B cell (primary cell): Measurements from ENCODE around the gene SCARB2. TPM values are rescaled to one million over a fixed set of nuclear protein-coding genes. Genes with fewer than 3 reads are reported as not detected.

Experiments
- ATAC-seq: fragments of 200-7000 bp; cut with Tn5 transposase; one replicate; pipeline ENCODE4 v1.10.0; 2021; ENCODE audit warnings: low read depth, mild to moderate bottlenecking, moderate number of reproducible peaks, moderate library complexity
- CTCF ChIA-PET: fragments of 350-600 bp; sonication (Branson Sonifier 250); formaldehyde crosslinking; loops from one replicate; lab custom pipeline; 2021; ENCODE audit warnings: antibody characterized with exemption, inconsistent platforms; lab: Charles Lee
- POLR2A ChIA-PET: fragments of 350-600 bp; sonication (Branson Sonifier 250); formaldehyde crosslinking; loops from one replicate; lab custom pipeline; 2021; ENCODE audit warnings: antibody characterized with exemption; lab: Charles Lee
- DNase-seq: peaks from one replicate; pipeline ENCODE4 v3.0.0; 2013
- H2AFZ ChIP-seq: 2 replicates; pipeline ENCODE4 v1.6.1; 2012; ENCODE audit warnings: mild to moderate bottlenecking, low read depth, low read length; ENCODE audit not compliant: insufficient read depth, poor library complexity, severe bottlenecking
- H3K27ac ChIP-seq, 2 donors: 1 replicate in 1 of 2; 2 replicates in 1 of 2; pipeline ENCODE4 v1.5.1; 2012 to 2013; ENCODE audit warnings: low read length in 2 of 2, mild to moderate bottlenecking in 2 of 2, moderate library complexity in 1 of 2
- H3K27me3 ChIP-seq, 4 experiments: fragments of 200-600 bp in 1 of 4; sonication (generic) in 1 of 4; replicated peaks in 1 of 4; 1 replicate in 2 of 4; 2 replicates in 2 of 4; pipeline versions ENCODE4 v1.6.1 to v1.7.0; 2013 to 2016; ENCODE audit warnings: low read length in 3 of 4, mild to moderate bottlenecking in 2 of 4, mixed read lengths in 1 of 4, moderate library complexity in 1 of 4; ENCODE audit not compliant: insufficient read depth in 4 of 4, control insufficient read depth in 3 of 4; ENCODE audit errors: control extremely low read depth in 1 of 4
- H3K36me3 ChIP-seq, 2 experiments: replicated peaks in 1 of 2; 1 replicate in 1 of 2; 2 replicates in 1 of 2; pipeline versions ENCODE4 v1.6.1 to v1.7.1; 2013; ENCODE audit warnings: low read length in 1 of 2; ENCODE audit not compliant: insufficient read depth in 2 of 2, control insufficient read depth in 1 of 2; ENCODE audit errors: control extremely low read depth in 1 of 2, extremely low read depth in 1 of 2
- H3K4me1 ChIP-seq, 2 donors: fragments of 200-600 bp in 1 of 2; sonication (generic) in 1 of 2; 1 replicate in 1 of 2; 2 replicates in 1 of 2; pipeline versions ENCODE4 v1.5.1 to v1.6.1; 2013 to 2017; ENCODE audit warnings: low read length in 2 of 2; ENCODE audit not compliant: control insufficient read depth in 2 of 2, insufficient read depth in 2 of 2
- H3K4me2 ChIP-seq: replicated peaks from 2 replicates; pipeline ENCODE3; 2012; ENCODE audit warnings: mild to moderate bottlenecking, low read depth, low read length; ENCODE audit not compliant: poor library complexity, severe bottlenecking
- H3K4me3 ChIP-seq, 5 experiments: fragments of 200-600 bp in 1 of 5; sonication (generic) in 1 of 5; 1 replicate in 3 of 5; 2 replicates in 2 of 5; pipeline versions ENCODE4 v1.5.1 to v1.7.0; 2011 to 2016; ENCODE audit warnings: low read length in 4 of 5, mild to moderate bottlenecking in 4 of 5, low read depth in 2 of 5, control low read depth in 1 of 5, moderate library complexity in 1 of 5; ENCODE audit not compliant: insufficient read depth in 1 of 5; ENCODE audit errors: control extremely low read depth in 1 of 5, extremely low read depth in 1 of 5
- H3K79me2 ChIP-seq: fragments of 200-600 bp; sonication (generic); one replicate; pipeline ENCODE4 v1.6.0; 2016; ENCODE audit warnings: low read length; ENCODE audit not compliant: control insufficient read depth, insufficient read depth
- H3K9ac ChIP-seq: fragments of 200-600 bp; sonication (generic); 2 replicates; pipeline ENCODE4 v1.6.1; 2017; ENCODE audit warnings: mild to moderate bottlenecking, low read length, moderate library complexity
- H3K9me3 ChIP-seq, 3 donors: one replicate each; pipeline versions ENCODE4 v1.6.1 to v1.7.1; 2013; ENCODE audit warnings: low read length in 2 of 3; ENCODE audit not compliant: control insufficient read depth in 2 of 3, insufficient read depth in 1 of 3; ENCODE audit errors: control extremely low read depth in 1 of 3
- H4K20me1 ChIP-seq: 2 replicates; pipeline ENCODE4 v1.6.0; 2012; ENCODE audit warnings: mild to moderate bottlenecking, low read length; ENCODE audit not compliant: insufficient read depth, control insufficient read depth, poor library complexity, severe bottlenecking
- H3K27ac Mint-ChIP-seq: one replicate; pipeline ENCODE4 v1.8.0; 2021; ENCODE audit warnings: mixed read lengths
- H3K27me3 Mint-ChIP-seq: one replicate; pipeline ENCODE4 v1.8.0; 2021; ENCODE audit warnings: mixed read lengths
- H3K4me1 Mint-ChIP-seq: one replicate; pipeline ENCODE4 v1.8.0; 2021; ENCODE audit warnings: mixed read lengths
- H3K4me3 Mint-ChIP-seq: one replicate; pipeline ENCODE4 v1.8.0; 2021; ENCODE audit warnings: mixed read lengths
- H3K9me3 Mint-ChIP-seq: one replicate; pipeline ENCODE4 v1.8.0; 2022; ENCODE audit warnings: mixed read lengths; ENCODE audit not compliant: insufficient read depth
- EZH2 ChIP-seq: IDR thresholded peaks from 2 replicates; pipeline ENCODE4 v1.6.1; 2012; ENCODE audit warnings: borderline replicate concordance, low read depth, mild to moderate bottlenecking, moderate library complexity, low read length; ENCODE audit not compliant: insufficient read depth, poor library complexity, severe bottlenecking
- WGBS: methylation state at CpG from one replicate; pipeline ENCODE4 v1.1.5; 2013; ENCODE audit warnings: missing lambda C conversion rate; ENCODE audit not compliant: insufficient coverage; 5-methylcytosine and 5-hydroxymethylcytosine counted together
- intact Hi-C: fragments of 100-400 bp; cut with micrococcal nuclease; formaldehyde crosslinking; loops from one replicate; pipeline ENCODE4 v1.10.0; 2022
- polyA plus RNA-seq: library from polyadenylated mRNA; depleted of rRNA; stranded (reverse); fragments of >200 nt; gene quantifications from 2 replicates; pipeline ENCODE4 v1.2.3, GENCODE V29; 2012
- total RNA-seq, 2 donors: library from RNA; stranded (reverse); fragments of 120-200 nt in 1 of 2; gene quantifications; 1 replicate in 1 of 2; 2 replicates in 1 of 2; pipeline versions ENCODE4 v1.2.3 to v1.2.4, GENCODE V29; 2013 to 2022
- TF ChIP-seq, protein P1 (sequence below): fragments of 200-600 bp; IDR thresholded peaks from one replicate; pipeline ENCODE4 v1.8.0; 2022; ENCODE audit warnings: antibody characterized with exemption, mild to moderate bottlenecking

SCARB2 gene
- total and polyA plus RNA-seq, 2 donors (not counting 1 experiment from before 2014, with no cell fraction given): 7.8 to 30.3 TPM

DNA sequence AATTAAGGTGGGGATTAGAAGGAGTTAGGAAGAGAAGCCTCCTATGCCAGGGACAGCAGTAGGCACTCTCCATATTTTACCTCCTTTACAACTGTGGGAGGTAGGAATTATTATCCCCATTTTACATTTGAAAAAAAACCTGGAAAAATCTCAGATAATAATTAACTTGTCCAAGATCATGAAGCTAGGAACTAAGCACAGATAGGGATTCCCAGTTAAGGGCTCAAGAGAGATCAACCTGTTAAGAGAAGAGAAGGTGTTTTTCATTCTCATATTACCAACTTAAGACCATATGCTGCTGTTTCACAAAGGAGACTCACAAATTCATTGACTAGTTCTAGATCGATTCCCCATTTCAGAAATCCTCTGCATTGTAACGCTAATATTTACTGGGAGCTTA, 21.8 kb upstream of the SCARB2 start:
- intact Hi-C loops: no loop called here
- TF ChIP-seq EZH2: no peak
- TF ChIP-seq, protein P1, sequence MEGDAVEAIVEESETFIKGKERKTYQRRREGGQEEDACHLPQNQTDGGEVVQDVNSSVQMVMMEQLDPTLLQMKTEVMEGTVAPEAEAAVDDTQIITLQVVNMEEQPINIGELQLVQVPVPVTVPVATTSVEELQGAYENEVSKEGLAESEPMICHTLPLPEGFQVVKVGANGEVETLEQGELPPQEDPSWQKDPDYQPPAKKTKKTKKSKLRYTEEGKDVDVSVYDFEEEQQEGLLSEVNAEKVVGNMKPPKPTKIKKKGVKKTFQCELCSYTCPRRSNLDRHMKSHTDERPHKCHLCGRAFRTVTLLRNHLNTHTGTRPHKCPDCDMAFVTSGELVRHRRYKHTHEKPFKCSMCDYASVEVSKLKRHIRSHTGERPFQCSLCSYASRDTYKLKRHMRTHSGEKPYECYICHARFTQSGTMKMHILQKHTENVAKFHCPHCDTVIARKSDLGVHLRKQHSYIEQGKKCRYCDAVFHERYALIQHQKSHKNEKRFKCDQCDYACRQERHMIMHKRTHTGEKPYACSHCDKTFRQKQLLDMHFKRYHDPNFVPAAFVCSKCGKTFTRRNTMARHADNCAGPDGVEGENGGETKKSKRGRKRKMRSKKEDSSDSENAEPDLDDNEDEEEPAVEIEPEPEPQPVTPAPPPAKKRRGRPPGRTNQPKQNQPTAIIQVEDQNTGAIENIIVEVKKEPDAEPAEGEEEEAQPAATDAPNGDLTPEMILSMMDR: no peak
- Histone ChIP-seq H3K79me2 (no peaks in the 10 kb centered on the region), H3K9ac (no peak overlapping the region), H3K4me3 (no peak overlapping the region), H3K27ac (no peak overlapping the region), H3K4me2 (no peak overlapping the region), H3K4me1 (no peaks in the 10 kb centered on the region), H2AFZ (no peak overlapping the region), H3K27me3 (no peaks in the 10 kb centered on the region), H3K36me3 (no peaks in the 10 kb centered on the region), H3K9me3 (peaks cover 1 to 8% (median 6%) of the 10 kb centered on the region in 3 donors), H4K20me1 (no peaks in the 10 kb centered on the region)
- no peak overlapping the region for H3K4me3 Mint-ChIP-seq
- H3K27ac Mint-ChIP-seq: no peak overlapping the region
- no peaks in the 10 kb centered on the region for H3K27me3 Mint-ChIP-seq
- ChIA-PET CTCF (no interaction called here), POLR2A (no interaction called here)
- DNase-seq: no peak
- no peak for ATAC-seq
- no peaks in the 10 kb centered on the region for H3K4me1 Mint-ChIP-seq
- peaks cover 16% of the 10 kb centered on the region for H3K9me3 Mint-ChIP-seq
- WGBS: no CpG with 5 or more reads among the region's 2 CpGs

DNA sequence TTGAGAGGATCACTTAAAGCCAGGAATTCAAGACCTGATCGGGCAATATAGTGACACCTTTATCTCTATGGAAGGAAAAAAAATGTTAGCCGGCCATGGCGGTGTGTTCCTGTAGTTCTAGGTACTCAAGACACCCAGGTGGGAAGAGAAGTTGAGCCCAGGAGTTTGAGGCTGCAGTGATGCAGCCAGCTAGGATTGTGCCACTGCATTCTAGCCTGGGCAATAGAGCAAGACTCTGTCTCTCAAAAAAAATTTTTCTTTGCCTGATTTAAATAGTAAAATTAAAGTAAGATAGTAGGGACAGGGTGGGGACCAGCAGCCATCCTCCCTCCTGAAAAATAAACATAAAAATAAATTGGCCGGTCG, 21.0 kb upstream of the SCARB2 start:
- Histone ChIP-seq H3K27me3 (peaks cover 0 to 4% (median 0%) of the 10 kb centered on the region in 4 experiments), H3K4me2 (no peak overlapping the region), H4K20me1 (no peaks in the 10 kb centered on the region), H3K79me2 (no peaks in the 10 kb centered on the region), H3K9me3 (peaks cover 0 to 13% (median 1%) of the 10 kb centered on the region in 3 donors), H3K27ac (no peak overlapping the region), H3K4me3 (no peak overlapping the region), H3K9ac (no peak overlapping the region), H3K36me3 (no peaks in the 10 kb centered on the region), H2AFZ (no peak overlapping the region), H3K4me1 (no peaks in the 10 kb centered on the region)
- peaks cover 10% of the 10 kb centered on the region for H3K9me3 Mint-ChIP-seq
- H3K27me3 Mint-ChIP-seq: peaks cover 1% of the 10 kb centered on the region
- CTCF ChIA-PET: no interaction called here
- POLR2A ChIA-PET: no interaction called here
- WGBS: 98% methylated on average over 4 of the region's 5 CpGs
- DNase-seq (no peak), ATAC-seq (no peak)
- H3K27ac Mint-ChIP-seq: no peak overlapping the region
- no peak for TF ChIP-seq EZH2
- TF ChIP-seq, protein P1: no peak
- no peaks in the 10 kb centered on the region for H3K4me1 Mint-ChIP-seq
- no peak overlapping the region for H3K4me3 Mint-ChIP-seq
- intact Hi-C loops: no loop called here
